CD4-positive, alpha-beta T cell (primary cell): ENCODE data around the gene CDK4. TPM values are rescaled to one million over a fixed set of nuclear protein-coding genes. Genes with fewer than 3 reads are reported as not detected.

ENCODE experiments used
- ATAC-seq: fragments of 200-7000 bp; cut with Tn5 transposase; one replicate; pipeline ENCODE4 v1.10.0; 2022; ENCODE audit warnings: mild to moderate bottlenecking; ENCODE audit not compliant: poor library complexity
- CTCF ChIA-PET: fragments of 350-600 bp; sonication (Branson Sonifier 250); formaldehyde crosslinking; loops from one replicate; lab custom pipeline; 2021; ENCODE audit warnings: antibody characterized with exemption, inconsistent platforms; lab: Charles Lee
- POLR2A ChIA-PET: fragments of 350-600 bp; sonication (Branson Sonifier 250); formaldehyde crosslinking; loops from one replicate; lab custom pipeline; 2021; ENCODE audit warnings: antibody characterized with exemption, inconsistent platforms; lab: Charles Lee
- DNase-seq, 14 experiments: peaks; one replicate each; pipeline ENCODE4 v3.0.0-alpha.2; 2013 to 2020; ENCODE audit warnings: mixed read lengths in 2 of 14
- H3K27ac ChIP-seq, 2 donors: one replicate each; pipeline versions ENCODE4 v1.5.1 to v1.7.0; 2013; ENCODE audit warnings: low read length in 2 of 2, low read depth in 1 of 2, mild to moderate bottlenecking in 1 of 2
- H3K27me3 ChIP-seq, 2 experiments: 1 replicate in 1 of 2; 2 replicates in 1 of 2; pipeline versions ENCODE4 v1.6.1 to v1.7.0; 2013; ENCODE audit warnings: low read length in 2 of 2, control low read depth in 1 of 2, mild to moderate bottlenecking in 1 of 2, moderate library complexity in 1 of 2; ENCODE audit not compliant: insufficient read depth in 2 of 2, control insufficient read depth in 1 of 2
- H3K36me3 ChIP-seq: one replicate; pipeline ENCODE4 v1.6.1; 2013; ENCODE audit warnings: low read length, control low read depth; ENCODE audit not compliant: insufficient read depth
- H3K4me1 ChIP-seq: one replicate; pipeline ENCODE4 v1.6.1; 2013; ENCODE audit warnings: low read length, control low read depth; ENCODE audit not compliant: insufficient read depth
- H3K4me3 ChIP-seq: one replicate; pipeline ENCODE4 v1.5.1; 2013; ENCODE audit warnings: mild to moderate bottlenecking, low read length, moderate library complexity
- H3K9me3 ChIP-seq, 2 experiments: 1 replicate in 1 of 2; 2 replicates in 1 of 2; pipeline versions ENCODE4 v1.6.1 to v1.7.0; 2013; ENCODE audit warnings: low read length in 2 of 2, mild to moderate bottlenecking in 2 of 2, control low read depth in 1 of 2, moderate library complexity in 1 of 2; ENCODE audit not compliant: control insufficient read depth in 1 of 2, insufficient read depth in 1 of 2
- H3K27ac Mint-ChIP-seq: one replicate; pipeline ENCODE4 v1.8.0; 2020; ENCODE audit warnings: mixed read lengths
- H3K27me3 Mint-ChIP-seq: one replicate; pipeline ENCODE4 v1.8.0; 2021; ENCODE audit warnings: mixed read lengths
- H3K36me3 Mint-ChIP-seq: one replicate; pipeline ENCODE4 v1.8.0; 2021; ENCODE audit warnings: low read depth, mixed read lengths
- H3K4me1 Mint-ChIP-seq: one replicate; pipeline ENCODE4 v1.8.0; 2021; ENCODE audit warnings: low read depth, mixed read lengths
- H3K4me3 Mint-ChIP-seq: one replicate; pipeline ENCODE4 v1.8.0; 2020; ENCODE audit warnings: mild to moderate bottlenecking, mixed read lengths
- H3K9me3 Mint-ChIP-seq: one replicate; pipeline ENCODE4 v1.8.0; 2020; ENCODE audit warnings: mixed read lengths
- intact Hi-C, 2 experiments: fragments of 100-400 bp; cut with DNase I in 1 of 2; cut with micrococcal nuclease in 1 of 2; formaldehyde crosslinking; loops; one replicate each; pipeline versions ENCODE4 v1.15.1 to v1.9.0; 2023 to 2025; cut with DNase I, micrococcal nuclease
- total RNA-seq, 174 experiments: library from RNA in 2 of 174; stranded (reverse) in 2 of 174; gene quantifications; one replicate each; pipeline ENCODE4 v1.2.3 and lab custom pipeline; 2021 to 2026
- TF ChIP-seq, protein P1 (sequence below): fragments of 200-600 bp; IDR thresholded peaks from one replicate; pipeline ENCODE4 v1.8.0; 2022; ENCODE audit warnings: antibody characterized with exemption, mild to moderate bottlenecking

CDK4 gene
- total RNA-seq, 2 experiments from 2014 or later, result 8.7 to 10.8 TPM

DNA sequence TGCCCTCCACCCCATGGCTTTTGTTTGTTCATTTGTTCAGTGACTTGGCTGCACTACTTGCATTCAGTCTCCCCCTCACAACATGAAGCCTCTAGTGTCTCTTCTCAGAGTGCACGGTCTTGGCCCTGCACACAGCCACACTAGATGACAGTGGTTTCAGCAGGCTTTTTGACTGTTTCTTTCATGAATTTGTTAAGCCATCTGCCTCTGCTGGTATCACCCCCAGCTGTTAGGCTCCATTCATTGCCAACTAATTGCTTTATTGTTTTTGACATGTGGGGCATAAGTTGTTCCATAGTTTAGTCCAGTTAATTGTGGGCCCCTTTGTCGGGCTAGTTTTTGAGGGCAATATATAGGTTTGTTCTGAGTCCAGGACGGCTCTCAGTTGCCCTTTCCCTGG lies 39.4 kb downstream of the CDK4 start:
- Histone ChIP-seq H3K27ac (no peak overlapping the region), H3K9me3 (no peaks in the 10 kb centered on the region), H3K27me3 (no peaks in the 10 kb centered on the region), H3K4me1 (no peaks in the 10 kb centered on the region), H3K36me3 (peaks cover 55% of the 10 kb centered on the region), H3K4me3 (no peak overlapping the region)
- POLR2A ChIA-PET, result no interaction called here
- H3K4me1 Mint-ChIP-seq, result peaks cover 5% of the 10 kb centered on the region
- no peaks in the 10 kb centered on the region for H3K27me3 Mint-ChIP-seq
- no peaks in the 10 kb centered on the region for H3K9me3 Mint-ChIP-seq
- CTCF ChIA-PET, result no interaction called here
- H3K4me3 Mint-ChIP-seq, result no peak overlapping the region
- intact Hi-C loops, result no loop called here
- H3K27ac Mint-ChIP-seq, result no peak overlapping the region
- TF ChIP-seq, protein P1, sequence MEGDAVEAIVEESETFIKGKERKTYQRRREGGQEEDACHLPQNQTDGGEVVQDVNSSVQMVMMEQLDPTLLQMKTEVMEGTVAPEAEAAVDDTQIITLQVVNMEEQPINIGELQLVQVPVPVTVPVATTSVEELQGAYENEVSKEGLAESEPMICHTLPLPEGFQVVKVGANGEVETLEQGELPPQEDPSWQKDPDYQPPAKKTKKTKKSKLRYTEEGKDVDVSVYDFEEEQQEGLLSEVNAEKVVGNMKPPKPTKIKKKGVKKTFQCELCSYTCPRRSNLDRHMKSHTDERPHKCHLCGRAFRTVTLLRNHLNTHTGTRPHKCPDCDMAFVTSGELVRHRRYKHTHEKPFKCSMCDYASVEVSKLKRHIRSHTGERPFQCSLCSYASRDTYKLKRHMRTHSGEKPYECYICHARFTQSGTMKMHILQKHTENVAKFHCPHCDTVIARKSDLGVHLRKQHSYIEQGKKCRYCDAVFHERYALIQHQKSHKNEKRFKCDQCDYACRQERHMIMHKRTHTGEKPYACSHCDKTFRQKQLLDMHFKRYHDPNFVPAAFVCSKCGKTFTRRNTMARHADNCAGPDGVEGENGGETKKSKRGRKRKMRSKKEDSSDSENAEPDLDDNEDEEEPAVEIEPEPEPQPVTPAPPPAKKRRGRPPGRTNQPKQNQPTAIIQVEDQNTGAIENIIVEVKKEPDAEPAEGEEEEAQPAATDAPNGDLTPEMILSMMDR, result no peak
- DNase-seq (no peak), ATAC-seq (no peak)
- peaks cover 73% of the 10 kb centered on the region for H3K36me3 Mint-ChIP-seq

DNA sequence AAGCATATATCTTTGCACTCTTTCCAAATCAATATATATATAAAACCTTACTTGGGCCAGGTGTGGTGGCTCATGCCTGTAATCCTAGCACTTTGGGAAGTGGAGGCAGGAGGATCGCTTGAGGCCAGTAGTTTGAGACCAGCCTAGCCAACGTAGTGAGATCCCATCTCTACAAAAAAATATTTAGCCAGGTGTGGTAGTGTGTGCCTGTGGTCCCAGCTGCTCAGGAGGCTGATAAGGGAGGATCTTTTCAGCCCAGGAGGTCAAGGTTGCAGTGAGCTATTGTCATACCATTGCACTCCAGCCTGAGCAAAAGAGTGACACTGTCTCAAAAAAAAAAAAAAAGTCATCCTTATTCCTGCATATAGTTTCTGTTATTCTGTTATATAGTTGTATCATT lies 43.8 kb downstream of the CDK4 start:
- ATAC-seq, result no peak
- POLR2A ChIA-PET, result interaction anchor here (0.6 to 1.5 kb wide), 2 partner anchors 15 to 482 kb away, joined by 4 to 5 read pairs; partner anchors contain the start of gene OS9
- Mint-ChIP-seq H3K27ac (no peak overlapping the region), H3K4me1 (peaks cover 5% of the 10 kb centered on the region), H3K4me3 (no peak overlapping the region), H3K36me3 (peaks cover 87% of the 10 kb centered on the region), H3K9me3 (peaks cover 4% of the 10 kb centered on the region), H3K27me3 (no peaks in the 10 kb centered on the region)
- intact Hi-C loops, result no loop called here
- H3K4me3 ChIP-seq, result no peak overlapping the region
- no peak overlapping the region for H3K27ac ChIP-seq
- H3K9me3 ChIP-seq, result peaks cover 5 to 11% of the 10 kb centered on the region in 2 experiments
- no peaks in the 10 kb centered on the region for H3K4me1 ChIP-seq
- H3K36me3 ChIP-seq, result peaks cover 43% of the 10 kb centered on the region
- TF ChIP-seq, protein P1, result no peak
- no peaks in the 10 kb centered on the region for H3K27me3 ChIP-seq
- no peak for DNase-seq
- CTCF ChIA-PET, result interaction anchor here (0.9 to 1.6 kb wide), 2 partner anchors 15 to 34 kb away, joined by 3 read pairs; no protein-coding TSS in a partner anchor

DNA sequence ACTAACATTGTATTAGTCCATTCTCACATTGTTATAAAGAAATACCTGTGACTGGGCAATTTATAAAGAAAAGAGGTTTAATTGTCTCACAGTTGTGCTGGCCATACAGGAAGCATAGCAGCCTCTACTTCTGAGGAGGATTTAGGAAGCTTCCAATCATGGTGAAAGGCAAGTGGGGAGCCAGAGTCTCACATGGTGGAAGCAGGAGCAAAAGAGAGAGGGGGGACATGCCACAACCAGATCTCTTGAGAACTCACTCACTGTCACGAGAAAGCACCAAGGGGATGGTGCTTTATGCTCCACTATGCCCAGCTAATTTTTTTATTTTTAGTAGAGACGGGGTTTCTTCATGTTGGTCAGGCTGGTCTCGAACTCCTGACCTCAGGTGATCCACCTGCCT lies 44.9 kb downstream of the CDK4 start:
- DNase-seq (no peak), ATAC-seq (no peak)
- no peak overlapping the region for H3K27ac Mint-ChIP-seq
- Histone ChIP-seq H3K4me3 (no peak overlapping the region), H3K27ac (no peak overlapping the region), H3K36me3 (peaks cover 48% of the 10 kb centered on the region), H3K4me1 (no peaks in the 10 kb centered on the region), H3K27me3 (no peaks in the 10 kb centered on the region), H3K9me3 (peaks cover 5 to 16% of the 10 kb centered on the region in 2 experiments)
- H3K36me3 Mint-ChIP-seq, result peaks cover 88% of the 10 kb centered on the region
- TF ChIP-seq, protein P1, result no peak
- ChIA-PET CTCF (interaction anchor here (0.7 to 1.1 kb wide), 2 partner anchors 23 to 468 kb away, joined by 4 read pairs; no protein-coding TSS in a partner anchor), POLR2A (interaction anchor here (1.5 kb wide), 1 partner anchor 14 kb away, joined by 5 read pairs; the partner anchor contains the start of gene OS9)
- intact Hi-C loops, result no loop called here
- H3K4me3 Mint-ChIP-seq, result no peak overlapping the region
- peaks cover 6% of the 10 kb centered on the region for H3K9me3 Mint-ChIP-seq
- peaks cover 13% of the 10 kb centered on the region for H3K4me1 Mint-ChIP-seq
- no peaks in the 10 kb centered on the region for H3K27me3 Mint-ChIP-seq
